Central memory CD8-positive, alpha-beta T cell (primary cell): ENCODE results near the gene KLK7.
"Not testable (repeated sequence)": the region's sequence is repeated elsewhere in the genome, so short reads cannot be mapped to it uniquely, and the experiment has no call there.

ENCODE experiments used
- ATAC-seq: fragments of 150-1000 bp; cut with Tn5 transposase; replicated peaks from 2 replicates; pipeline ENCODE4 v1.10.0; 2022; ENCODE audit warnings: mild to moderate bottlenecking, moderate FRiP score, moderate number of reproducible peaks; ENCODE audit not compliant: poor library complexity, severe bottlenecking; ENCODE audit errors: extremely low read depth
- DNase-seq, 2 donors: peaks; one replicate each; pipeline ENCODE4 v3.0.0; 2021; ENCODE audit warnings: low spot score in 2 of 2
- H3K27ac Mint-ChIP-seq: one replicate; pipeline ENCODE4 v1.8.0; 2022; ENCODE audit warnings: low read depth, mild to moderate bottlenecking, moderate library complexity, mixed read lengths
- H3K27me3 Mint-ChIP-seq: one replicate; pipeline ENCODE4 v1.8.0; 2022; ENCODE audit warnings: mixed read lengths
- H3K36me3 Mint-ChIP-seq: one replicate; pipeline ENCODE4 v1.8.0; 2022; ENCODE audit warnings: mild to moderate bottlenecking, moderate library complexity, mixed read lengths; ENCODE audit not compliant: insufficient read depth
- H3K4me1 Mint-ChIP-seq: one replicate; pipeline ENCODE4 v1.8.0; 2022; ENCODE audit warnings: mixed read lengths
- H3K4me3 Mint-ChIP-seq: one replicate; pipeline ENCODE4 v1.8.0; 2022; ENCODE audit warnings: mild to moderate bottlenecking, moderate library complexity, mixed read lengths
- H3K9me3 Mint-ChIP-seq: one replicate; pipeline ENCODE4 v1.8.0; 2022; ENCODE audit warnings: mixed read lengths

KLK7 gene

DNA sequence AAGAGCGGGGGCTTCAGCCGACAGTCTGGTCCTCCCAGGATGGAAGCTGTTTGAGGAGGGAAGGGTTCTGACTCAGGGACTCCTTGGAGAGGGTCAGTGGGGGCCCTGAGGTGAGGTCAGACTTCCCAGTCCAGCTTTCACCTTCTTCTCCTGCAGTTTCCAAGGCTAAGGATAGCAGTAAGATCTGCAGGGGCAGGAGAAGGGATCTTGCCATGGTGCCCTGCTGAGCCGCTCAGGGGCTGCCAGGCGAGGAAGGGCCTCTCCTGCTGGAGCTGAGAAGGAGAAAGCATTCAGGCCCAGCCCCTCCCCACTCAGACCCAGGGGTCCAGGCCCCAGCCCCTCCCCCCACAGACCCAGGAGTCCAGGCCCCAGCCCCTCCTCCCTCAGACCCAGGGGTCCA lies 1.5 kb downstream of the KLK7 start:
- no peak overlapping the region for H3K27ac Mint-ChIP-seq
- DNase-seq = no peak
- H3K36me3 Mint-ChIP-seq = no peaks in the 10 kb centered on the region
- H3K4me3 Mint-ChIP-seq = no peak overlapping the region
- no peaks in the 10 kb centered on the region for H3K4me1 Mint-ChIP-seq
- H3K9me3 Mint-ChIP-seq = no peaks in the 10 kb centered on the region
- ATAC-seq = no peak
- peaks cover 84% of the 10 kb centered on the region for H3K27me3 Mint-ChIP-seq

DNA sequence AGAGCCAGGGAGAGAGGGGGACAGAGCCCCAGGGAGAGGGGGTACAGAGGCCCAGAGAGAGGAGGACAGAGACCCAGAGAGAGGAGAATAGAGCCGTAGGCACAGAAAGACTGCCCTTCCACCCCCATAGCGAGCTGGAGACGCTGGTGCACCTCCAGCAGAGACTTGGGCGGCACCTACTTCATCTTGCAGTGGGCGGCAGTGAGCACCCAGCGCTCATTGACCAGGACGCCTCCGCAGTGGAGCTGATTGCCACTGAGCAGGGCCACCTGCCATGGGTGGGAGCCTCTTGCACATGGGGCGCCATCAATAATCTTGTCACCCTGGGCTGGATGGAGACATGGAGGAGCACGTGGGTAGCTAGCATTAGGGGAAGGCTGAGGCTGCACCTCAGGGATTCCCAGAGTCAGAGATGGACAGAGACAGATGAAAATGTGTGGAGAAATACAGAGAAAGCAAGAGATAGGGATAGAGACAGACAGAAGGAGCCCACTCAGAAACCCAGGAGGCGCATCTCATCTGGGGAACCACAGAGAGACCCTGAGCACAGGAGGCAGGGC lies 2.0 kb downstream of the KLK7 start:
- peaks cover 81% of the 10 kb centered on the region for H3K27me3 Mint-ChIP-seq
- no peak for DNase-seq
- H3K4me3 Mint-ChIP-seq = no peak overlapping the region
- no peaks in the 10 kb centered on the region for H3K36me3 Mint-ChIP-seq
- no peaks in the 10 kb centered on the region for H3K9me3 Mint-ChIP-seq
- no peak for ATAC-seq
- H3K4me1 Mint-ChIP-seq = no peaks in the 10 kb centered on the region
- no peak overlapping the region for H3K27ac Mint-ChIP-seq

DNA sequence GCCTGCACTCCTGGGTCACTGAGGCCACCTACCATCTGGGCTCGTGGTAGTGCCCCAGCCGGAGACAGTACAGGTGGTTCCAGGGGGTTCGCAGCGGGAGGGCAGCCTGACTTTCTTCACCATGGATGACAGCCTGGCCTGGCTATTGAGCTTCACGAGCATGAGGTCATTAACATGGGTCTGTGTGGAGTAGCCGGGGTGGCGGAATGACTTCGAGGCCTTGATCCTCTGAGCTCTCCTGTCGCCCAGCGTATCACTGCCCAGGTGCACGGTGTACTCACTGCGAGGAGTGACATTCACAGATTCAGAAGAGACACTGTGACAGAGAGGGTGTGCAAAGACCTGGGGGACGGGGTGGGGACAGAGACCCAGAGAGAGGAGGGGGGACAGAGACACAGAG lies 3.5 kb downstream of the KLK7 start:
- H3K9me3 Mint-ChIP-seq = no peaks in the 10 kb centered on the region
- peaks cover 79% of the 10 kb centered on the region for H3K27me3 Mint-ChIP-seq
- H3K4me3 Mint-ChIP-seq = no peak overlapping the region
- ATAC-seq (no peak), DNase-seq (no peak)
- peaks cover 7% of the 10 kb centered on the region for H3K4me1 Mint-ChIP-seq
- H3K36me3 Mint-ChIP-seq = no peaks in the 10 kb centered on the region
- no peak overlapping the region for H3K27ac Mint-ChIP-seq

DNA sequence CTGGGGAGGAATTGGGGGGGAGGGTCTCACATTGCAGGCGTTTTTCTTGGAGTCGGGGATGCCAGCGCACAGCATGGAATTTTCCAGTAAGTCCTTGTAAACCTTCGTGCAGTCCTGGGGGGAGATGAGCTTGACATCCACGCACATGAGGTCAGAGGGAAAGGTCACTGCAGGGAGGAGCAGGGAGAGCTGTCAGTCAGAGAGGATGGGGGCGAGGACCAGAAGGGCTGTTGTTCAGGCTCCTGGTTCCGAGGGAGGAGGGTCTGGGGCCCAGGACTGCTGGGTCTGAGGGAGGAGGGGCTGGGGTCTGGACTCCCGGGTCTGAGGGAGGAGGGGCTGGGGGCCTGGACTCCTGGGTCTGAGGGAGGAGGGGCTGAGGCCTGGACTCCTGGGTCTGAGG lies 4.0 kb downstream of the KLK7 start:
- H3K27me3 Mint-ChIP-seq = peaks cover 75% of the 10 kb centered on the region
- H3K27ac Mint-ChIP-seq = no peak overlapping the region
- no peak for ATAC-seq
- no peak for DNase-seq
- no peaks in the 10 kb centered on the region for H3K9me3 Mint-ChIP-seq
- H3K4me3 Mint-ChIP-seq = no peak overlapping the region
- peaks cover 7% of the 10 kb centered on the region for H3K4me1 Mint-ChIP-seq
- H3K36me3 Mint-ChIP-seq = no peaks in the 10 kb centered on the region

DNA sequence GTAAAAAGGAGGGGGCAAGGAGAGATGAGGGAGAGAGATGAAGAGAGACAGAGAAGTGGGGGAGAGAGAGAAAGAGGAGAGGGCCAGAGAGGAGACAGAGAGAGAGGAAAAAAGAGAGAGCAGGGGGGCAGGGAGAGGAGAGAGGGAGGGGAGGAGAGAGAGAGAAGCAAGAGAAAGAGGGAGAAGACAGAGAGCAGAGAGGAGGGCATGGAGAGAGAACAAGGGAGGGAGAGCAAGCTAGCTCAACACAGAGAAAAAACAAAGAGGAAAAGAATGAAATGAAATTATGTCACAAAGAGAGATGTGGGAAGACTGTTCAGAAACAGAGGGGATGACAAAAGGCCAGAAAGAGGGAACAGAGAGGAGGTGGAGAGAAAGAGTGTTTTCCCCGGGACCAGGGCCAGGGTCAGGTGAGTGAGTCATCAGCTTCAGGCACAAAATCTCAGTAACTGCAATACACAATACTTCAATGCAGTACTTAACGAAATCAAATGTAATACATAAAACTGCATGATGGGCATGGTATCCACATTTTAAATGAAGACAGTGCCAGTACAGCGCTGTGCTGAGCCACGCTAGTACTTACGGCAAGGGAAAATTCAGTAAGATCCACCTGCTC lies 4.8 kb downstream of the KLK7 start:
- ATAC-seq (no peak), DNase-seq (no peak)
- peaks cover 7% of the 10 kb centered on the region for H3K4me1 Mint-ChIP-seq
- H3K4me3 Mint-ChIP-seq = no peak overlapping the region
- H3K9me3 Mint-ChIP-seq = no peaks in the 10 kb centered on the region
- H3K27ac Mint-ChIP-seq = no peak overlapping the region
- no peaks in the 10 kb centered on the region for H3K36me3 Mint-ChIP-seq
- H3K27me3 Mint-ChIP-seq = peaks cover 66% of the 10 kb centered on the region

DNA sequence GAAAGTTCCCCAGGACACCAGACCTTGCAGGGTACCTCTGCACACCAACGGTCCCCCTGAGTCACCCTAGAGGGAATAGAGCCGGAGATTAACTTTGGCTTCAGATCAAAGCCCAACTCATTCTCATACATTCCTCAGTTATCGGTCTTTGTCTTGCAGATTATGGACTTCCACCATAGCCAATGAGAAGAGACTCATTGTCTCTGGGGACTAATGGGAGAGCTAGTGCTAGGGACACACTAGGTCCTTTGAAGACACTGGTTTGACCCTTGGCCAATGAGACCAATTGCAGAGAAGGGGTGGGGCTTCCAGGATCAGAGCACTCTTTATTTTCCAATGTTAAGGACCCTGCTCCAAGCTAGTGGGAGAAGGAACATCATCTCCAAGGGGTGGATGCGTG lies 6.1 kb downstream of the KLK7 start:
- ATAC-seq = no peak
- peaks cover 72% of the 10 kb centered on the region for H3K27me3 Mint-ChIP-seq
- H3K4me1 Mint-ChIP-seq = peaks cover 7% of the 10 kb centered on the region
- no peak for DNase-seq
- H3K27ac Mint-ChIP-seq = no peak overlapping the region
- H3K36me3 Mint-ChIP-seq = no peaks in the 10 kb centered on the region
- H3K9me3 Mint-ChIP-seq = no peaks in the 10 kb centered on the region
- no peak overlapping the region for H3K4me3 Mint-ChIP-seq

DNA sequence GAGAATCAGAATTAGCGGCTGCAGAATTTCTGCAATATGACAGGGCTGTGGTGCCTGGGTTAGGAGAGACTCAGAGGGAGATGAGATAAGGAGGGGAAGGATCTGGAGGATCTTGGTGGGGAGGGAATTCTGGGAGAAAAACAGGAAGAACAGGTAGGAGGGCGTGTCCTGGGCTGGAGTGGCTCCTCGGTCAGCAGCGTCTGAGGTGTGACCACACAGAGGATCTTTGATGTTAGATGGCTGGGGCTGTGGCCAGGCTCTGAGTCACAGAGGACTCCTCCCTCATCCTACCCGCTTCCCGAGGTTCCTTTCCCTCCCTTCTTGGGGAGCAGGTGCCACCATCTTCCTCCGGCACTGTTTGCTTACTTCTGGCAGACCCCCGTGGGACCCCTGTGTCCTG lies 8.0 kb downstream of the KLK7 start:
- H3K36me3 Mint-ChIP-seq = no peaks in the 10 kb centered on the region
- H3K4me3 Mint-ChIP-seq = no peak overlapping the region
- peaks cover 75% of the 10 kb centered on the region for H3K27me3 Mint-ChIP-seq
- ATAC-seq (no peak), DNase-seq (no peak)
- H3K27ac Mint-ChIP-seq = no peak overlapping the region
- H3K9me3 Mint-ChIP-seq = no peaks in the 10 kb centered on the region
- H3K4me1 Mint-ChIP-seq = peaks cover 7% of the 10 kb centered on the region

DNA sequence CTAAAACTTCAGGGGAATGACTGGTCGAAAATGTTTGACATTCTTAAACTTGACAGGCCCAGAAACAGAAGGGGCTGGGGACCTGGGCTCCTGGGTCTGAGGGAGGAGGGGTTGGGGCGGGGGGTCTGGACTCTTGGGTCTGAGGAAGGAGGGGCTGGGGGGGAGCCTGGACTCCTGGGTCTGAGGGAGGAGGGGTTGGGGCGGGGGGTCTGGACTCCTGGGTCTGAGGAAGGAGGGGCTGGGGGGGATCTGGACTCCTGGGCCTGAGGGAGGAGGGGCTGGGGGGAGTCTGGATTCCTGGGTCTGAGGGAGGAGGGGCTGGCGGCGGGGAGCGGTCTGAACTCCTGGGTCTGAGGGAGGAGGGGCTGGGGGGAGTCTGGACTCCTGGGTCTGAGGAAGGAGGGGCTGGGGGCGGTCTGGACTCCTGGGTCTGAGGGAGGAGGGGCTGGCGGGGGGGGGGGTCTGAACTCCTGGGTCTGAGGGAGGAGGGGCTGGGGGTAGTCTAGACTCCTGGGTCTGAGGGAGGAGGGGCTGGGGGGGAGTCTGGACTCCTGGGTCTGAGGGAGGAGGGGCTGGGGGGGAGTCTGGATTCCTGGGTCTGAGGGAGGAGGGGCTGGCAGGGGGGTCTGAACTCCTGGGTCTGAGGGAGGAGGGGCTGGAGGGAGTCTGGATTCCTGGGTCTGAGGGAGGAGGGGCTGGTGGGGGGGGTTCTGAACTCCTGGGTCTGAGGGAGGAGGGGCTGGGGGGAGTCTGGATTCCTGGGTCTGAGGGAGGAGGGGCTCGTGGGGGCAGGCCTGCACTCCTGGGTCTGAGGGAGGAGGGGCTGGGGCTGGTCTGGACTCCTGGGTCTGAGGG lies 8.8 kb downstream of the KLK7 start:
- DNase-seq (no peak), ATAC-seq (no peak)
- peaks cover 7% of the 10 kb centered on the region for H3K4me1 Mint-ChIP-seq
- no peak overlapping the region for H3K27ac Mint-ChIP-seq
- peaks cover 75% of the 10 kb centered on the region for H3K27me3 Mint-ChIP-seq
- no peak overlapping the region for H3K4me3 Mint-ChIP-seq
- no peaks in the 10 kb centered on the region for H3K36me3 Mint-ChIP-seq
- H3K9me3 Mint-ChIP-seq = no peaks in the 10 kb centered on the region

DNA sequence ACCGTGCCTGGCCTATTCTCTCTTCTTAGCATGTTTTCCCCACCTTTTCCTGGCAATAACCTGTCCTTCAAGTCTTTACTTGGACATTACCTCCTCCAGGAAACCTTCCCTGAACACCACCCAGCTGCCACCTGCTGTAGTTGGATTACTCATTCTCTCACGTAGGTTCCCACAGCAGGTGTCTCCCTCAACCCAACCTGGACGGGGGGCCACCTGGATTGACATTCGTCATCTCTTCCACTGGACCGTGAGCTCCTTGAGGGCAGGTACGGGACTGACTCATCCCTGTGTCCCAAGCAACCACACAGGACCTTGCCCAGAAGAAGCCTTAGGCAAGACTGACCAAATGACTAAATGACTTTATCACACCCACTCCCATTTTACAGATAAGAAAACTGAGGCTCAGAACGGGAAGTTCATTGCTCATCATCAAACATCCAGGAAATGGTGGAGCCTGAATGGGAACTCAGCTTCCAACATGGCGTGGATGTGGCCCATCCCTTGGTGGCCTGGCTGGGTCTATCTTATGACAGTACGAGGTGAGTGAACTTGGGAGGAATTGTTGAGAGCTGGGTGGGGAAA lies 10.8 kb downstream of the KLK7 start:
- H3K4me1 Mint-ChIP-seq = peaks cover 7% of the 10 kb centered on the region
- H3K36me3 Mint-ChIP-seq = no peaks in the 10 kb centered on the region
- H3K9me3 Mint-ChIP-seq = no peaks in the 10 kb centered on the region
- ATAC-seq (no peak), DNase-seq (no peak)
- no peak overlapping the region for H3K4me3 Mint-ChIP-seq
- no peak overlapping the region for H3K27ac Mint-ChIP-seq
- peaks cover 69% of the 10 kb centered on the region for H3K27me3 Mint-ChIP-seq

DNA sequence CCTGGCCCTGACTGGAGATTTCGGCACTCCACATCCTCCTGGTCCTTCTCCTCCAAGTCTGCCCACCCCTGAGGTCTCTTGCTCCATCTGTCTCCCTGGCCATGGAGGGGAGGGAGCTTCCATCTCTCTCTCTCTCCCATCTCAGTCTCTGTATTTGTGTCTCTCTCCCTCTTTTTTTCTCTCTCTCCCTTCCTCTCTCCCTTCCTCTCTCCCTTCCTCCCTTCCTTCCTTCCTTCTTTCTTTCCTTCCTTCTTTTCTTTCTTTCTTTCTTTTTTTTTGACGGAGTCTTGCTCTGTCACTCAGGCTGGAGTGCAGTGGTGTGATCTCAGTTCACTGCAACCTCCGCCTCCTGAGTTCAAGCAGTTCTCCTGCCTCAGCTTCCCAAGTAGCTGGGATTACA lies 13.9 kb downstream of the KLK7 start:
- peaks cover 76% of the 10 kb centered on the region for H3K27me3 Mint-ChIP-seq
- not testable (repeated sequence) for DNase-seq, H3K9me3 Mint-ChIP-seq, H3K4me3 Mint-ChIP-seq, H3K4me1 Mint-ChIP-seq, H3K36me3 Mint-ChIP-seq, H3K27ac Mint-ChIP-seq, ATAC-seq

DNA sequence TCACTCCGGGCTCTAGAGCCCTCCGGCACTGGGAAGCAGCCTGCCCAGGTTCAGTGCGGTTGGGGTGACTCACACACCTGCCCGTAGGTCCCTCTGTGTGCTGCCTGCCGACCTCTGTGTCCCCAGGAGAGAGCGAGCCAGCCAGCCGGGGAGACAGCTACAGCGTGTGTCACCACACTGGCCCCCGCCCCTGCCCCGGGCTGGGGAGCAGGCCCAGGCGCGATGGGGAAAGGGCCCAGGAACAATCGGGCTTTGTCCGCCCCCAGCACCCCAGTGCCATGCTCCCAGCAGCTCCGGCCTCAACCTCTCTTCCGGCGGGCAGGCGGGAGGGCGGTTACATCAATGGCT lies 14.3 kb downstream of the KLK7 start, which contains the start of gene KLK6:
TSS of gene KLK6 (minus strand) at position 179 of the 348 bp plus-strand sequence. CDS start 1,487 bp downstream, outside the sequence.
- Mint-ChIP-seq H3K4me1 (no peaks in the 10 kb centered on the region), H3K9me3 (no peaks in the 10 kb centered on the region), H3K27ac (no peak within 1 kb of the TSS), H3K36me3 (no peaks in the 10 kb centered on the region), H3K27me3 (peaks cover 80% of the 10 kb centered on the region), H3K4me3 (no peak within 1 kb of the TSS)
- no peak for ATAC-seq
- DNase-seq = no peak

DNA sequence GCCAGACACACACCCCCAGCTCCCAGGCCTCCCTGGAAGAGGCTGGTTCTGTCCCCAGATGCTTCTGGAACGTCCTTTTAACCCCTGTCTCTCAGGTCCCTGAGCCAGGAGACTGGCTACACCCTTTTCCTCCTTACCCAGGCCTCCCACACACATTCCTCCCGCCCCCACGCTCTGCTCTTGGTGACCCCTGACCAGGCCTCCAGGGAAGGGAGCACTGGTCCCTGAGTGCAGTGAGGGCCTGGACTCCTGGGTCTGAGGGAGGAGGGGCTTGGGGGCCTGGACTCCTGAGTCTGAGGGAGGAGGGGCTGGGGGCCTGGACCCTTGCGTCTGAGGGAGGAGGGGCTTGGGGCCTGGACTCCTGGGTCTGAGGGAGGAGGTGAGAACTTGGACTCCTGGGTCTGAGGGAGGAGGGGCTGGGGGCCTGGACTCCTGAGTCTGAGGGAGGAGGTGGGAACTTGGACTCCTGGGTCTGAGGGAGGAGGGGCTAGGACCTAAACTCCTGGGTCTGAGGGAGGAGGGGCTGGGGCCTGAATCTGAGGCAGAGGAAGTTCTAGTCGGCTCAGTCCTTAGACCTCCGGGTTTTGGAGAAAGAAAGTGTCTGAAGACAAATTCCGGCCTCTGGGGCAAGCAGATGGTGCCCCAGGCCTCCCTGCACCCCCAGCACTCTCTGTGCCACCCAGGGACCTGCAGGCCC lies 14.9 kb downstream of the KLK7 start:
- ATAC-seq (no peak), DNase-seq (no peak)
- Mint-ChIP-seq H3K36me3 (no peaks in the 10 kb centered on the region), H3K4me3 (no peak overlapping the region), H3K27me3 (peaks cover 86% of the 10 kb centered on the region), H3K9me3 (no peaks in the 10 kb centered on the region), H3K27ac (no peak overlapping the region), H3K4me1 (no peaks in the 10 kb centered on the region)
